HG03095 (cell line): ENCODE measurements around the gene LRRC8B.
"Not testable (repeated sequence)": the region's sequence is repeated elsewhere in the genome, so short reads cannot be mapped to it uniquely, and the experiment has no call there.

Experiments
- ATAC-seq: cut with Tn5 transposase; IDR thresholded peaks from one replicate; pipeline ENCODE4 v1.9.1; 2021; ENCODE audit warnings: moderate library complexity; ENCODE audit not compliant: unreplicated experiment

LRRC8B gene

GRCh38 chr1:89578946-89579684, 54.5 kb downstream of the LRRC8B start:
- no peak for ATAC-seq

- no peak for ATAC-seq
Measured at GRCh38 chr1:89580036-89580435, 55.4 kb downstream of the LRRC8B start.

GRCh38 chr1:89581859-89582258, 57.2 kb downstream of the LRRC8B start:
- no peak for ATAC-seq

GRCh38 chr1:89582571-89582970, 57.9 kb downstream of the LRRC8B start:
- no peak for ATAC-seq

GRCh38 chr1:89584211-89584610, 59.6 kb downstream of the LRRC8B start:
- ATAC-seq = no peak

GRCh38 chr1:89584781-89585180, 60.2 kb downstream of the LRRC8B start:
- ATAC-seq = no peak

- ATAC-seq = no peak
Measured at GRCh38 chr1:89587729-89588161, 63.1 kb downstream of the LRRC8B start.

GRCh38 chr1:89588480-89588879, 63.9 kb downstream of the LRRC8B start:
- no peak for ATAC-seq

- ATAC-seq = no peak
Measured at GRCh38 chr1:89589515-89589914, 64.9 kb downstream of the LRRC8B start.

- no peak for ATAC-seq
Measured at GRCh38 chr1:89590341-89591080, 65.9 kb downstream of the LRRC8B start.

- ATAC-seq = not testable (repeated sequence)
Measured at GRCh38 chr1:89592861-89593302, 68.3 kb downstream of the LRRC8B start.

- no peak for ATAC-seq
Measured at GRCh38 chr1:89594096-89594740, 69.6 kb downstream of the LRRC8B start.

GRCh38 chr1:89596698-89597097, 72.1 kb downstream of the LRRC8B start:
- ATAC-seq = no peak

GRCh38 chr1:89598450-89599331, 74.1 kb downstream of the LRRC8B start:
- no peak for ATAC-seq

- ATAC-seq = no peak
Measured at GRCh38 chr1:89599332-89599630, 74.7 kb downstream of the LRRC8B start.

- ATAC-seq = no peak
Measured at GRCh38 chr1:89600451-89601224, 76.0 kb downstream of the LRRC8B start.

GRCh38 chr1:89602871-89603404, 78.3 kb downstream of the LRRC8B start:
- no peak for ATAC-seq

GRCh38 chr1:89603651-89604413, 79.2 kb downstream of the LRRC8B start:
- ATAC-seq = no peak

- ATAC-seq = no peak
Measured at GRCh38 chr1:89604414-89604735, 79.7 kb downstream of the LRRC8B start.
